HG02763 (cell line): ENCODE measurements around the gene DPPA2.
"Not testable (repeated sequence)": the region's sequence is repeated elsewhere in the genome, so short reads cannot be mapped to it uniquely, and the experiment has no call there.

Experiments
- ATAC-seq: cut with Tn5 transposase; IDR thresholded peaks from one replicate; pipeline ENCODE4 v1.9.1; 2021; ENCODE audit warnings: mild to moderate bottlenecking, moderate library complexity; ENCODE audit not compliant: unreplicated experiment

DPPA2 gene

GRCh38 chr3:109316162-109316730 lies at the start of gene DPPA2:
DPPA2 (minus strand) TSS chr3:109316517; CDS start chr3:109314542, 1,975 bp downstream.
- ATAC-seq, result no peak

- no peak for ATAC-seq
Observed at GRCh38 chr3:109364088-109364487, 47.8 kb upstream of the DPPA2 start.

GRCh38 chr3:109363634-109364033 lies 47.3 kb upstream of the DPPA2 start:
- no peak for ATAC-seq

GRCh38 chr3:109362823-109363222 lies 46.5 kb upstream of the DPPA2 start:
- ATAC-seq, result no peak

- not testable (repeated sequence) for ATAC-seq
Observed at GRCh38 chr3:109358809-109359208, 42.5 kb upstream of the DPPA2 start.

- ATAC-seq, result no peak
Observed at GRCh38 chr3:109356442-109357155, 40.3 kb upstream of the DPPA2 start.

- ATAC-seq, result no peak
Observed at GRCh38 chr3:109355625-109356441, 39.5 kb upstream of the DPPA2 start.

- ATAC-seq, result no peak
Observed at GRCh38 chr3:109353057-109353456, 36.7 kb upstream of the DPPA2 start.

GRCh38 chr3:109351231-109351630 lies 34.9 kb upstream of the DPPA2 start:
- no peak for ATAC-seq

- ATAC-seq, result no peak
Observed at GRCh38 chr3:109346770-109347295, 30.5 kb upstream of the DPPA2 start.

GRCh38 chr3:109346099-109346498 lies 29.8 kb upstream of the DPPA2 start:
- ATAC-seq, result no peak

- no peak for ATAC-seq
Observed at GRCh38 chr3:109339714-109340648, 23.7 kb upstream of the DPPA2 start.

GRCh38 chr3:109339197-109339596 lies 22.9 kb upstream of the DPPA2 start:
- no peak for ATAC-seq

- no peak for ATAC-seq
Observed at GRCh38 chr3:109338322-109338721, 22.0 kb upstream of the DPPA2 start.

- no peak for ATAC-seq
Observed at GRCh38 chr3:109337393-109337792, 21.1 kb upstream of the DPPA2 start, which contains the start of gene DPPA4. DPPA4 (minus strand) TSS chr3:109337546; CDS start chr3:109337517, 29 bp downstream.

- no peak for ATAC-seq
Observed at GRCh38 chr3:109336291-109336861, 20.1 kb upstream of the DPPA2 start.

- no peak for ATAC-seq
Observed at GRCh38 chr3:109334572-109334971, 18.3 kb upstream of the DPPA2 start.

GRCh38 chr3:109331692-109332091 lies 15.4 kb upstream of the DPPA2 start:
- ATAC-seq, result no peak

GRCh38 chr3:109330405-109330804 lies 14.1 kb upstream of the DPPA2 start:
- ATAC-seq, result no peak

- no peak for ATAC-seq
Observed at GRCh38 chr3:109328202-109328601, 11.9 kb upstream of the DPPA2 start.
